SK-N-MC (cell line): ENCODE results near the gene TSPAN16.

ENCODE experiments used
- EZH2 ChIP-seq: fragments of 200-600 bp; sonication (generic); IDR thresholded peaks from one replicate; pipeline ENCODE4 v1.6.1; 2017; ENCODE audit warnings: antibody characterized with exemption
- POLR2AphosphoS5 ChIP-seq: IDR thresholded peaks from 2 replicates; pipeline ENCODE4 v1.6.1; 2012; ENCODE audit warnings: mild to moderate bottlenecking, low read depth, low read length, borderline replicate concordance

- TF ChIP-seq POLR2AphosphoS5 (no peak), EZH2 (no peak)
Observed at GRCh38 chr19:11247391-11247790, 48.6 kb upstream of the TSPAN16 start.
